Tibial nerve (tissue), 3 donors: ENCODE measurements around the gene KRT14.
A peak's percentile ranks its signal among the peaks of the same experiment; 100 is the strongest.

ENCODE experiments used
- CTCF ChIP-seq, 5 experiments: fragments of 200-600 bp in 3 of 5; fragments of 450-650 bp in 2 of 5; sonication (generic) in 3 of 5; IDR thresholded peaks; one replicate each; pipeline ENCODE4 v1.5.1; 2016 to 2019; ENCODE audit warnings: antibody characterized with exemption in 5 of 5, mild to moderate bottlenecking in 3 of 5, moderate library complexity in 2 of 5
- POLR2A ChIP-seq, 2 donors: fragments of 450-650 bp; IDR thresholded peaks; one replicate each; pipeline ENCODE4 v1.6.1; 2017; ENCODE audit warnings: antibody characterized with exemption in 2 of 2, mild to moderate bottlenecking in 2 of 2, moderate library complexity in 2 of 2

- TF ChIP-seq CTCF (IDR thresholded peaks at IDR 0.05) = peak; percentile 51 to 85 (median 77)
- TF ChIP-seq POLR2A (IDR thresholded peaks at IDR 0.05) = no peak
Observed at GRCh38 chr17:41579484-41580243, 7.0 kb downstream of the KRT14 start.
